ENCODE measurements around the gene VPS16. TPM values are rescaled to one million over a fixed set of nuclear protein-coding genes. Genes with fewer than 3 reads are reported as not detected.
A peak's percentile ranks its signal among the peaks of the same experiment; 100 is the strongest.

Gene VPS16
- total and polyA plus RNA-seq, 2 experiments from 2014 or later: 24.2 to 35.2 TPM

DNA sequence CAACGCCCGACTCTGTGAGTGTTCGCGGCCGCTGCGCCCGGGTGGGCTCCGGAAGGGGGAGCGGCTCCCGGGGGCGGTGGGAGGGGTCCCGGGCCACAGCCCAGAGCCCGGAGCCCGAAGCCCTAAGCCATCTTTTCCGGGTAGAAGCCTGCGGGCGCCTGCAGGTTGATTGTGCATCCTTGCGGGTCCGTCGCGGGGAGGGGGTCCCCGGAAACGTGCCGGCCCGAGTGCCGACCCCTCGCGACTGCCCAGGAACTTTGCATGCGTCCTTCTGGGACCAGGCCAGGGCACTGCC, 33.1 kb downstream of the VPS16 start:
- Histone ChIP-seq H3K27me3 (replicated peaks; ENCODE audit: insufficient read depth) (no peaks in the 10 kb centered on the region), H3K36me3 (ENCODE audit: low read depth) (no peaks in the 10 kb centered on the region), H3K79me2 (ENCODE audit: insufficient read depth) (peaks cover 51% of the 10 kb centered on the region), H3K4me2 (ENCODE audit: unreplicated experiment) (peak overlapping the region; percentile 84), H3K27ac (peak overlapping the region; percentile 16; the same call in 1 of the 2 replicates), H3K9me2 (ENCODE audit: insufficient read depth) (no peaks in the 10 kb centered on the region), H3K4me3 (peak overlapping the region; percentile 88), H4K20me1 (ENCODE audit: insufficient read depth) (no peaks in the 10 kb centered on the region), H2AFZ (peak overlapping the region; percentile 80), H3K9me3 (ENCODE audit: low read depth) (no peaks in the 10 kb centered on the region), H3K9ac (peak overlapping the region; percentile 86), H3K4me1 (ENCODE audit: insufficient read depth) (peaks cover 16% of the 10 kb centered on the region), H3F3A (ENCODE audit: insufficient read depth) (peaks cover 34% of the 10 kb centered on the region)
- no peak for TF ChIP-seq EZH2 (IDR thresholded peaks at IDR 0.05; ENCODE audit: insufficient read depth, poor library complexity, severe bottlenecking)
- no peak for TF ChIP-seq EZH2phosphoT487 (IDR thresholded peaks at IDR 0.05; ENCODE audit: insufficient read depth, low read depth)
- peak; percentile 80 for DNase-seq
- 1% methylated on average over 15 to 29 of the region's 29 CpGs for WGBS, 2 experiments (ENCODE audit: low coverage in 1 of 2, low lambda C conversion rate in 2 of 2, missing lambda C conversion rate in 2 of 2)
- in situ Hi-C loops (cut with MboI): no loop called here

DNA sequence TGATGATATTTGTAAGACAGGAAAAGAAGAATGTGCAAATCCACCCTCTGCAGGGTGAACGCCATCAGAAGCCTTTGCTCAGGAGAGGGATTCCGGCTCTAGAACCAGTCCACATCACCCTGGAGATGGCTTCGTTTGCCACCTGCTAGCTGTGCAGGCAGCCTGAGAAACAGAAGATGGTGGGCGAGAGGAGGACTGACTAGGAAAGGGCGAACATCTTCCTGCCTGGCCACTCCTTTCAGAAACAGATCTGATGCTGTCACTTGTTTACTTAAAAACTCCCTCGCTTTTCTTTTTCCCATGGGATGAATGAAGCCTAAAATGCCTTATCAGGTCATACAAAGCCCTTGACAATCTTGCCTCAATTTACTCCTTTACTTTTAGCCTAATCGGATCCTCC, 33.9 kb downstream of the VPS16 start:
- peak overlapping the region; percentile 86 for H3K9ac ChIP-seq
- H3K9me2 ChIP-seq (ENCODE audit: insufficient read depth): no peaks in the 10 kb centered on the region
- TF ChIP-seq EZH2 (IDR thresholded peaks at IDR 0.05; ENCODE audit: insufficient read depth, poor library complexity, severe bottlenecking) (no peak), EZH2phosphoT487 (IDR thresholded peaks at IDR 0.05; ENCODE audit: insufficient read depth, low read depth) (no peak)
- peak overlapping the region; percentile 80; the same call in 1 of the 2 replicates for H2AFZ ChIP-seq
- peaks cover 52% of the 10 kb centered on the region for H3K79me2 ChIP-seq (ENCODE audit: insufficient read depth)
- H3K27me3 ChIP-seq (replicated peaks; ENCODE audit: insufficient read depth): no peaks in the 10 kb centered on the region
- no peaks in the 10 kb centered on the region for H4K20me1 ChIP-seq (ENCODE audit: insufficient read depth)
- peaks cover 32% of the 10 kb centered on the region for H3F3A ChIP-seq (ENCODE audit: insufficient read depth)
- H3K36me3 ChIP-seq (ENCODE audit: low read depth): no peaks in the 10 kb centered on the region
- DNase-seq: peak; percentile 51
- in situ Hi-C loops (cut with MboI): no loop called here
- H3K4me1 ChIP-seq (ENCODE audit: insufficient read depth): peaks cover 22% of the 10 kb centered on the region
- 14 to 15% methylated on average over 7 of the region's 7 CpGs for whole genome bisulfite sequencing, 2 experiments (ENCODE audit: low coverage in 1 of 2, low lambda C conversion rate in 2 of 2, missing lambda C conversion rate in 2 of 2)
- no peak overlapping the region for H3K27ac ChIP-seq
- peak overlapping the region; percentile 88 for H3K4me3 ChIP-seq
- no peaks in the 10 kb centered on the region for H3K9me3 ChIP-seq (ENCODE audit: low read depth)
- peak overlapping the region; percentile 84 for H3K4me2 ChIP-seq (ENCODE audit: unreplicated experiment)

DNA sequence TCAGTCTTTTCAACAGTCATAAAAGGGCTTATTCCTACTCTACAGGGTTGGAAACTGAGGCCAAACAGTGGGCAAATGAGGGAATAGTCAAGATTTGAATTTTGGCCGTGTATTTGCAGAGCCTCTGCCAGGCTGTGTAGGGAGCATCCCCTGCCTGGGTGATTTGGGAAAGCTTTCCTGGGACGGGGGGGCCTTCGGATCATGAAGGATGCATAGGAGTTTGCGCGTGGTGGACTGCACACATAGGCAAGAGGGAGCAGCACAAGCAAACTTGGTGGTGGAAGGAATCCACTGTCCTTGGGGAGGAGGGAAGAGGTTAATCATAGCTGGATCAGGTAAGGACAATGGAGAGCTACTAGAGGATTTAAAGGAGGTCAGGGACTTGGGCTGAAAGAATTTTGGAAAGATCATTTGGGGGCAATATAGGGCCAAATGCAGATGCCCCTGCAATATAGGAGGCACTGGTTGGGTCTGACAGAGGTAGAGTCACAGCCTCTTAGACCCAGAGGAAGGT, 35.2 kb downstream of the VPS16 start:
- H3K36me3 ChIP-seq (ENCODE audit: low read depth): no peaks in the 10 kb centered on the region
- no peaks in the 10 kb centered on the region for H3K27me3 ChIP-seq (replicated peaks; ENCODE audit: insufficient read depth)
- H3K27ac ChIP-seq: no peak overlapping the region
- peaks cover 65% of the 10 kb centered on the region for H3K79me2 ChIP-seq (ENCODE audit: insufficient read depth)
- TF ChIP-seq EZH2phosphoT487 (IDR thresholded peaks at IDR 0.05; ENCODE audit: insufficient read depth, low read depth) (no peak), EZH2 (IDR thresholded peaks at IDR 0.05; ENCODE audit: insufficient read depth, poor library complexity, severe bottlenecking) (no peak)
- no peak overlapping the region for H3K9ac ChIP-seq
- H3K9me2 ChIP-seq (ENCODE audit: insufficient read depth): no peaks in the 10 kb centered on the region
- peaks cover 29% of the 10 kb centered on the region for H3F3A ChIP-seq (ENCODE audit: insufficient read depth)
- WGBS, 2 experiments (ENCODE audit: low coverage in 1 of 2, low lambda C conversion rate in 2 of 2, missing lambda C conversion rate in 2 of 2): 97 to 100% methylated on average over 5 of the region's 5 CpGs
- no peaks in the 10 kb centered on the region for H3K9me3 ChIP-seq (ENCODE audit: low read depth)
- no peaks in the 10 kb centered on the region for H4K20me1 ChIP-seq (ENCODE audit: insufficient read depth)
- no peak overlapping the region for H2AFZ ChIP-seq
- peaks cover 18% of the 10 kb centered on the region for H3K4me1 ChIP-seq (ENCODE audit: insufficient read depth)
- no peak overlapping the region for H3K4me2 ChIP-seq (ENCODE audit: unreplicated experiment)
- no peak overlapping the region for H3K4me3 ChIP-seq
- in situ Hi-C loops (cut with MboI): no loop called here
- DNase-seq: no peak

DNA sequence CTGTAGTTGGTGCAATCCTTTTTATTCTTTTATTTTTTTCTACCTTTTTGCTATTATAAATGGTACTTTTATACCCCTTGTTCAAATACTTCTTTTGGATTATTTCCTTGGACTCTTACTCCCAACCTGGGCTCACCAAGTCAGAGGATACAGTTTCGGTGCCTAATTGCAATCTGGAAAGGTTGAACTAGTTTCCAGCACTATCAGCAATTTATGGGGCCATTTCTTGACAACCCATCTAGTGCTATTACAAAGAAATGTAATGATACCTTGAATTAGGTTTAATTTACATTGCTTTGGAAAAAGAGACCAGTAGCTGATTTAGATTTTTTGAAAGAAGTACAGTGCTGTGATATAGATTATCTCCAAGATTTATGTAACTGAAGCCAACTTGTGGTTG, 38.0 kb downstream of the VPS16 start:
- no peaks in the 10 kb centered on the region for H3K27me3 ChIP-seq (replicated peaks; ENCODE audit: insufficient read depth)
- no peak for DNase-seq
- in situ Hi-C loops (cut with MboI): no loop called here
- H3K9me3 ChIP-seq (ENCODE audit: low read depth): no peaks in the 10 kb centered on the region
- peaks cover 91% of the 10 kb centered on the region for H3K79me2 ChIP-seq (ENCODE audit: insufficient read depth)
- no peak overlapping the region for H3K9ac ChIP-seq
- no peak overlapping the region for H3K4me3 ChIP-seq
- no peaks in the 10 kb centered on the region for H3K9me2 ChIP-seq (ENCODE audit: insufficient read depth)
- peaks cover 19% of the 10 kb centered on the region for H3F3A ChIP-seq (ENCODE audit: insufficient read depth)
- no peak overlapping the region for H2AFZ ChIP-seq
- peaks cover 12% of the 10 kb centered on the region for H3K4me1 ChIP-seq (ENCODE audit: insufficient read depth)
- no peak for TF ChIP-seq EZH2 (IDR thresholded peaks at IDR 0.05; ENCODE audit: insufficient read depth, poor library complexity, severe bottlenecking)
- TF ChIP-seq EZH2phosphoT487 (IDR thresholded peaks at IDR 0.05; ENCODE audit: insufficient read depth, low read depth): no peak
- H3K27ac ChIP-seq: peak overlapping the region; percentile 49
- peak overlapping the region; percentile 29 for H3K4me2 ChIP-seq (ENCODE audit: unreplicated experiment)
- H4K20me1 ChIP-seq (ENCODE audit: insufficient read depth): peaks cover 6% of the 10 kb centered on the region; the same call in 1 of the 2 replicates
- no peaks in the 10 kb centered on the region for H3K36me3 ChIP-seq (ENCODE audit: low read depth)
- 97 to 100% methylated on average over 1 of the region's 1 CpG for WGBS, 2 experiments (ENCODE audit: low coverage in 1 of 2, low lambda C conversion rate in 2 of 2, missing lambda C conversion rate in 2 of 2)
